Endodermal cell (in vitro differentiated cells): Measurements from ENCODE around the gene RGS9. TPM values are rescaled to one million over a fixed set of nuclear protein-coding genes. Genes with fewer than 3 reads are reported as not detected.

Experiments
- DNase-seq: peaks from one replicate; pipeline ENCODE4 v3.0.0-alpha.2; 2017
- H3K27ac ChIP-seq: 2 replicates; pipeline ENCODE4 v1.5.1; 2013; ENCODE audit warnings: mild to moderate bottlenecking, low read depth, low read length, moderate library complexity
- H3K27me3 ChIP-seq: 2 replicates; pipeline ENCODE4 v1.6.1; 2013; ENCODE audit warnings: mild to moderate bottlenecking, low read length, moderate library complexity; ENCODE audit not compliant: insufficient read depth, control insufficient read depth, poor library complexity, severe bottlenecking
- H3K36me3 ChIP-seq: 2 replicates; pipeline ENCODE4 v1.7.0; 2013; ENCODE audit warnings: mild to moderate bottlenecking, low read length, moderate library complexity; ENCODE audit not compliant: control insufficient read depth, insufficient read depth
- H3K4me1 ChIP-seq: one replicate; pipeline ENCODE4 v1.7.0; 2013; ENCODE audit warnings: low read length; ENCODE audit not compliant: control insufficient read depth, insufficient read depth
- H3K4me3 ChIP-seq: 2 replicates; pipeline ENCODE4 v1.5.1; 2013; ENCODE audit warnings: mild to moderate bottlenecking, low read length, moderate library complexity
- H3K9ac ChIP-seq: 2 replicates; pipeline ENCODE4 v1.6.1; 2013; ENCODE audit warnings: mild to moderate bottlenecking, low read length, moderate library complexity; ENCODE audit not compliant: poor library complexity, severe bottlenecking; ENCODE audit errors: extremely low read depth
- H3K9me3 ChIP-seq: 2 replicates; pipeline ENCODE4 v1.6.1; 2013; ENCODE audit warnings: mild to moderate bottlenecking, low read length, moderate library complexity; ENCODE audit not compliant: control insufficient read depth
- H3K27ac Mint-ChIP-seq: 2 replicates; pipeline ENCODE4 v1.8.0; 2020; ENCODE audit warnings: mixed read lengths
- H3K27me3 Mint-ChIP-seq: 2 replicates; pipeline ENCODE4 v1.8.0; 2021; ENCODE audit warnings: mild to moderate bottlenecking, mixed read lengths; ENCODE audit not compliant: insufficient read depth
- H3K36me3 Mint-ChIP-seq: 2 replicates; pipeline ENCODE4 v1.8.0; 2020; ENCODE audit warnings: low read depth, mixed read lengths
- H3K4me1 Mint-ChIP-seq: 2 replicates; pipeline ENCODE4 v1.8.0; 2020; ENCODE audit warnings: mixed read lengths
- H3K4me3 Mint-ChIP-seq: 2 replicates; pipeline ENCODE4 v1.8.0; 2020; ENCODE audit warnings: mild to moderate bottlenecking, moderate library complexity, mixed read lengths
- H3K9me3 Mint-ChIP-seq: 2 replicates; pipeline ENCODE4 v1.8.0; 2020; ENCODE audit warnings: mild to moderate bottlenecking, mixed read lengths
- CTCF ChIP-seq: fragments of 200-600 bp; sonication (generic); conservative IDR thresholded peaks from 2 replicates; pipeline ENCODE4 v1.5.0; 2021; ENCODE audit warnings: antibody characterized with exemption, mild to moderate bottlenecking
- WGBS, 2 experiments: methylation state at CpG; one replicate each; pipeline versions ENCODE4 v1.1.5 to v1.1.7; 2013; ENCODE audit warnings: missing lambda C conversion rate in 2 of 2, mixed read lengths in 1 of 2; ENCODE audit not compliant: insufficient coverage in 1 of 2, insufficient read length in 1 of 2; 5-methylcytosine and 5-hydroxymethylcytosine counted together
- total RNA-seq, 2 donors: library from RNA; stranded (reverse); fragmentation: NEBNext Ultra II Directional in 1 of 2; extraction: Animal tissue kit (Norgen Biotek cat#: 25700) in 1 of 2; gene quantifications; 2 replicates in 1 of 2; 3 replicates in 1 of 2; pipeline ENCODE4 v1.2.1, GENCODE V29; 2021

The RGS9 gene
- total RNA-seq, 2 donors from 2014 or later = 11.1 to 14.7 TPM

- no peak overlapping the region for H3K4me3 ChIP-seq
- 73 to 89% methylated on average over 2 of the region's 2 CpGs for WGBS, 2 experiments
- Mint-ChIP-seq H3K4me3 (no peak overlapping the region), H3K36me3 (no peaks in the 10 kb centered on the region), H3K27me3 (peaks cover 3% of the 10 kb centered on the region), H3K4me1 (peaks cover 21% of the 10 kb centered on the region), H3K27ac (no peak overlapping the region), H3K9me3 (no peaks in the 10 kb centered on the region)
- peaks cover 6% of the 10 kb centered on the region for H3K4me1 ChIP-seq
- no peaks in the 10 kb centered on the region for H3K36me3 ChIP-seq
- TF ChIP-seq CTCF = no peak
- H3K9me3 ChIP-seq = no peaks in the 10 kb centered on the region
- no peak overlapping the region for H3K9ac ChIP-seq
- DNase-seq = no peak
- H3K27ac ChIP-seq = no peak overlapping the region
- H3K27me3 ChIP-seq = no peaks in the 10 kb centered on the region
Observed at GRCh38 chr17:65155622-65156021, 18.5 kb downstream of the RGS9 start.

- Mint-ChIP-seq H3K27ac (no peak overlapping the region), H3K27me3 (peaks cover 3% of the 10 kb centered on the region), H3K4me1 (peaks cover 21% of the 10 kb centered on the region), H3K4me3 (no peak overlapping the region), H3K36me3 (no peaks in the 10 kb centered on the region), H3K9me3 (no peaks in the 10 kb centered on the region)
- 93 to 98% methylated on average over 20 to 21 of the region's 21 CpGs for WGBS, 2 experiments
- no peaks in the 10 kb centered on the region for H3K27me3 ChIP-seq
- H3K27ac ChIP-seq = no peak overlapping the region
- H3K4me1 ChIP-seq = peaks cover 6% of the 10 kb centered on the region
- H3K4me3 ChIP-seq = no peak overlapping the region
- no peak for TF ChIP-seq CTCF
- no peaks in the 10 kb centered on the region for H3K36me3 ChIP-seq
- DNase-seq = no peak
- H3K9ac ChIP-seq = no peak overlapping the region
- no peaks in the 10 kb centered on the region for H3K9me3 ChIP-seq
Observed at GRCh38 chr17:65156185-65156834, 19.1 kb downstream of the RGS9 start.

GRCh38 chr17:65156835-65157565 lies 19.8 kb downstream of the RGS9 start:
- TF ChIP-seq CTCF = no peak
- Mint-ChIP-seq H3K36me3 (no peaks in the 10 kb centered on the region), H3K27ac (no peak overlapping the region), H3K4me3 (no peak overlapping the region), H3K27me3 (peaks cover 3% of the 10 kb centered on the region), H3K4me1 (peaks cover 21% of the 10 kb centered on the region), H3K9me3 (no peaks in the 10 kb centered on the region)
- 90 to 93% methylated on average over 8 to 14 of the region's 14 CpGs for whole genome bisulfite sequencing, 2 experiments
- H3K27ac ChIP-seq = no peak overlapping the region
- H3K4me3 ChIP-seq = no peak overlapping the region
- no peaks in the 10 kb centered on the region for H3K36me3 ChIP-seq
- H3K4me1 ChIP-seq = peaks cover 6% of the 10 kb centered on the region
- H3K27me3 ChIP-seq = no peaks in the 10 kb centered on the region
- no peak for DNase-seq
- H3K9ac ChIP-seq = no peak overlapping the region
- H3K9me3 ChIP-seq = no peaks in the 10 kb centered on the region
